CD4-positive, alpha-beta T cell treated with Interleukin-17A for 4 hours (primary cell): ENCODE data around the gene NDOR1.
"Not testable (repeated sequence)": the region's sequence is repeated elsewhere in the genome, so short reads cannot be mapped to it uniquely, and the experiment has no call there.

ENCODE experiments used
- DNase-seq: peaks from one replicate; pipeline ENCODE4 v3.0.0-alpha.2; 2020; ENCODE audit warnings: mixed read lengths

The NDOR1 gene

DNA sequence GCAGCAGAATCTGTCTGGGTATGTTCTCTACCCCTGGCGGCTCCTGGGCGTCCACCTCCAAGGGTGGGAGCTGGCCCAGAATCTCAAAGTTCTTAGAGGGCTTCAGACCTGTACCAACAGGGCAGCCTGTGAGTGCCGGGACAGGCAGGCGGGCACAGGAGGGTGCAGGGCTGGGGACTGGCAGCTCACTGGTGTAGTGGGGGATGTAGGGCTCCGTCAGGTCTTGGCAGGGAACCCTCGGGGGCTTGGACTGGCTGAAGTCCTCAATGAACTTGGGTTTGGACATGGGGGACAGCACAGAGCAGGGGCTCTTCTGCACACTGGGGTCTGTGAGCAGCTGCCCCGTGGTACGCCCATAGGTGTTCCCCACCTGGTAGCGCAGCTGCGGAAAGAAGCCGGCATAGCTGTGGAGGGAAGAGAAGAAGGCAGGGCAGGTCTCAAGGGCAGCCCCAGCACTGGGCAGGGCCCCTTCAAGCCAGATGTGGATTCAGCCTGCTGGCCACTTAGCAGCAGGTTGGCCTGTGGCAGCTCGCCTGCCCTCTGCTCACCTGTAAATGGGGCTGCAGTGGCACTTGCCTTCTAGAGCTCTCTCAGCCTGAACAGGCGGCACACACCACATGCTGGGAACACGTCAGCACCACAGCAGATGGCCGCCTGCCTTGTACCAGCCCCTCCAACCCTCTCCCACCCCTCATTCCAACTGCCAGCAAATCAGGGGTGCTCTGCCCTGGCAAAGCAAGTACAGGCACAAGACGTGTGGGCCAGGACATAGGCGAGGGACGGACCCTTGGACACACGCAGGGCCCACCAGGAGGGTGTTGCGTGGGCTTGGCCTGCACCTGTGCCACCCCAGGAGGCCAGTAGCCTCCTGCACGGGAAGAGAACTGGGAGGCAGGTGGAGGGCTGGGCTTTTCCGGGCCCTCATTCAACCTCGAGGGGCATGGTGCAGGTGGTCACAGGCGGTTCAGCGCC lies 40.2 kb downstream of the NDOR1 start:
- no peak for DNase-seq

DNA sequence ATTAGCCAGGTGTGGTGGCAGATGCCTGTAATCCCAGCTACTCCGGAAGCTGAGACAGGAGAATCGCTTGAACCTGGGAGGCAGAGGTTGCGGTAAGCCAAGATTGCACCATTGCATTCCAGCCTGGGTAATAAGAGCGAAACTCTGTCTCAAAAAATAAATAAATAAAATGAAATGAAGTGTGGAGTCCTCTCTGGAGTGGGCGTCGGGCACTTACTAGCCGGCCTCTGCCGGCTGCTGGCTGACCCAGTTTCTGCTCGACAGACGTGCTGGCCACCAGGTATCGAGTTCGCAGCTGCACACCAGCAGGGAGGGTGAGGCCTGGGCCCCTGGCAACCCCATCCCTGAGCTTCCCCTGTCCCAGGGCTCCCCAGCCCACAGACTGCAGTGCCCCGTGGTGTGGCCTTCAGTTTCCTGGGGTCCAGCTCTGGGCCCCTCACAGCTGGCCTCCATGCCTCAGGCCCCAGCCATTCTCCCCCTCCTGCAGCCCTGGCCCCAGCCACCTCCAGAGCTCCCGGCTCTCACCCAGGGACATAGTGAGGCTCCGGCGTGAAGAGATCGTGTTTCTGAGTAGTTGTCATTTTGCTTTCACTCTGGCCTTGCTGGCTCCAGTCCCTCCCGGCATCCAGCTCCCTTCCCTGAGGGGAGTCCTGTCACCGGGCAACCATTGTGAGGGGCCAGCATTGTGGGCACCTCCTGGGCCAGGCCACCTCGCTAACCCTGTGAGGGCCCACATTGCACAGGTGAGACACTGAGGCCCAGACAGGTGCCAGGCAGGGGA lies 41.8 kb downstream of the NDOR1 start:
- no peak for DNase-seq

DNA sequence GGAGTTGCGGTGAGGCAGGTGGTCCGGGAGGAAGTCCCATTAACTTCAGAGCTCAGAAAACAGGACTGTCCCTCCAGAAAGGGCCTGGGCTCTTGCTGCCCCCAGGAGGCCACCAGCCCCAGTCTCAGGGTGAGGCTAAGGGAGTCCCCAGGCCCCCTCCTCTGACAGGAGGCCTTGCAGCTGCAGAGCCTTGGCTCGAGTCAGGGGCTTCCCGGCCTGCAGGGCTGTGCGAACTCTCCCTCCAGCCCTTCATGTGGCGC lies 42.3 kb downstream of the NDOR1 start:
- no peak for DNase-seq

DNA sequence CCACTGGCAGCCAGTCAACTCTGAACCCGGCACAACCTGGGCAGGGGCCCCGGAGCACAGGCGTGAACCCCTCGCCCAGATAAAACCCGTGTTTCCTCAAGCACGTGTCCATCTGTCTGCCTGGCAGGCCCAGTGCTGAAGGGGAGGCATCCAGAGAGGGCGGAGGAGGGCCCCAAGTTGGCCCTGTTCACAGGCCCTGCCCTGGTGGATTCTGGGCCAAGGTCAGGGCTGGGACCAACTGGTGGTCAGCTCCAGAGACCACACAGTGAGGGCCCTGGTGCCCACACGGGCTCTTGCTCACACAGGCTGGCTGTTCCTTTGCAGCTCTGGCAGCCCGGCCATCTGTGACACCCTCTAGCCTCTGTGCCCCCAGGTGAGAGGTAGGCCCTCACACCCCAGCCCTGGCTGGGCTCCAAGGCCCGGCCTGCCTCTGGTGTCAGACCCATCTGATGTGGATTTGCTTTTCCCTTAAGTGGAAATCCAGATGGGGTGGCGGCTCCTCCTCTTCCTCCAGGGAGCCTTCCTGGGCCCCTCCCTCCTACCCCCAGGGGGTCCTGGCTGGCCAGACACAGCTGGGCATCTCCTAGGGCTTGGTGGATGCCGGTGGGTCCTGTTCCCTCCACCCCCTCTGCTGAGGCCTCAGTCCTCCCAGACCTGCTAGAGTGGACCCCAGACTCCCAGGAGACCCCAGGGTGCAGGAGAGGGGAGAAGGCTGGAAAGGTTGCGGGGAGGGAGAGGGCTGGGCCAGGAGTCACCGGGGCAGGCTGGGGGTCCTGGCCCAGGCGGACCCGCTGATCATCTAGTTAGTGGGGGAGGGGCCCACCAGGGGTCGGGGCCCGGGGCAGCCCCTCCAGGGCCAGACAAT lies 45.1 kb downstream of the NDOR1 start:
- no peak for DNase-seq

DNA sequence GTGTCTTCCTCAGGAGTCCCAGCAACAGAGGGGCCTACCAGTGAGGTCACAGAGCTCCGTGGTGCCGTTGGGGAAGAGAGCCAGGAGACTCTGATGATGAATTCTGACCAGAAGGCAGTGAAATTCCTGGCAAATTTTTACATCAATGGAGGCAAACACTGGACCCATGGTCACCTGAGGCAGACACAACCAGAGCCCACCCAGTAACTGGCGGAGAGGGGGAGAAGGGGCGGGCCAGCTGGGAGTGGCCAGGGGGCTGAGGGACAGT lies 45.6 kb downstream of the NDOR1 start, which contains the start of gene STPG3:
Gene STPG3 (plus strand): TSS at position 93 of the 268 bp plus-strand sequence. CDS start 1 bp downstream, at position 94.
- no peak for DNase-seq

DNA sequence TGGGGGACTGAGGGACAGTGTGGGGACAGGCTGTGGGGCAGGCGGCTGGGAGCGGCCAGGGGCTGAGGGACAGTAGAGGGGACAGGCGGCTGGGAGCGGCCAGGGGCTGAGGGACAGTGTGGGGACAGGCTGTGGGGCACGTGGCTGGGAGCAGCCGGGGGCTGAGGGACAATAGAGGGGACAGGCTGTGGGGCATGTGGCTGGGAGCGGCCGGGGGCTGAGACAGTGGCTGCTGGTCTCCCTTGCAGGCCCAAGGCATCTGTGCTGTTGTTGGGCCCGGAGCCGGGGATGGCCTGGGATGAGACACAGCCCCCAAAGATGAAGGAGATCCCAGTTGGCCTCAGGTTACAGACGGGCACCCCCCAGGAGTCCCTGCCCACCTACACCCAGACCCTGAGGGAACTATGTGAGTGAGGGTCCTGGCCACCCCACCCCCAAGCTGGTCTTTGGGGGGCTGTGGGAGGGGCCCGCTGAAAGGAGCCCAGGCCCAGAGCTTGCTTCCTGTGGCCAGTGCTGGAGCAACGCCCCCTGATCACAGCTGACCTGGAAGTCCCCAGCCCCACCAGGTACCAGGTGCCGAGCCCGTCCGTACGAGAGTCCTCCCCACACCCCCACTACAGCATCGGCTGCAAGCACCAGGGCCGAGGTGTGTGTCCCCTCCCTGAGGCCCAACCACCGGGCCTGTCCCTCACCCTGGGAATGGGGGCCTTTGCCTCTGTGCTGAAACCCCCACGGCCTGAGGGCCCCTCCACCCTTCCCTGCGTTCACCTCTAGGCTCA lies 46.2 kb downstream of the NDOR1 start:
- no peak for DNase-seq

DNA sequence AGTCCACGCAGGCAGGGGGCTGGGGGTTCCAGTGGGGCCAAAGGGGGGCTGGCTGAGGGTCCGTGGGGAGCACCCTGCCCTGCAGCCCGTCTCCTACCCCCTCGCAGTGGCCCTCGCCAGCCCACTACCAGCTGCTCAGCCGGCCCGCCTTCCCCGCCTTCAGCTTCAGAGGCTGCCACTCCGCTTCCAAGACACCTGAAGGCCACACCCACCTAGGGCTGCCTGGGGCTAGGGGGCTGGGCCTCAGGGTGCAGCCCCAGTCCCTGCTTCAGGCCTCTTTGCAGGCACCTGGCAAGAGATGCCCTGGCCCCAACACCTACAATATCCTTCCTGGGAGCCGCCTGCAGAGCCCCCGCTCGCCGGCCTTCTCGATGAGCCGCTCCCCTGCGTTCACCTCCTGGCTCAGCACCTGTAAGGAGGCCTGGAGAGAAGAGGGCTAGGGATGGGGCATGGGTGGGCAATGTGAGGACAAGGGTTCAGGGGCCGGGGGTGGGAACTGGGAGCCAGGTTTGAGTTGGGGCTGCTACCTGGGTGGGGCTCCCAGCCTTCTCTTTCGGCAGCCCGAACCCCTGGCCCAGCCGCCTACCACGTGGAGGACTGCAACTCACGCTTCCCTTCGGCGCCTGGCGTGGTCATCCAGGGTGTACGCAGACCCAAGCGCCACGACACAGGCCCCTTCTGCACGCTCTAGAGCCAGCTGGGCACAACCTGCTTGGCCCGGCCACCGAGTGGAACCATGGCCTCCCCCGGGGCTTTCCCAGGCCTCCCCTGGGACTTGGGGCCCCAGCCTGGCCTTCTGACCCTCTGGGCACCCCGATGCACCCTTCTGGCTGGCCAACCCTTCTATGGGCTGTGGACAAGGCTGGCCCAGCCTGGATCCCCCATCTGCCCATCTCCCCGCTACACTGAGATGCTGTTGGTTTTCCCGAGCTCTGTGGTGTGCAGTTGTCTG lies 47.3 kb downstream of the NDOR1 start:
- no peak for DNase-seq

DNA sequence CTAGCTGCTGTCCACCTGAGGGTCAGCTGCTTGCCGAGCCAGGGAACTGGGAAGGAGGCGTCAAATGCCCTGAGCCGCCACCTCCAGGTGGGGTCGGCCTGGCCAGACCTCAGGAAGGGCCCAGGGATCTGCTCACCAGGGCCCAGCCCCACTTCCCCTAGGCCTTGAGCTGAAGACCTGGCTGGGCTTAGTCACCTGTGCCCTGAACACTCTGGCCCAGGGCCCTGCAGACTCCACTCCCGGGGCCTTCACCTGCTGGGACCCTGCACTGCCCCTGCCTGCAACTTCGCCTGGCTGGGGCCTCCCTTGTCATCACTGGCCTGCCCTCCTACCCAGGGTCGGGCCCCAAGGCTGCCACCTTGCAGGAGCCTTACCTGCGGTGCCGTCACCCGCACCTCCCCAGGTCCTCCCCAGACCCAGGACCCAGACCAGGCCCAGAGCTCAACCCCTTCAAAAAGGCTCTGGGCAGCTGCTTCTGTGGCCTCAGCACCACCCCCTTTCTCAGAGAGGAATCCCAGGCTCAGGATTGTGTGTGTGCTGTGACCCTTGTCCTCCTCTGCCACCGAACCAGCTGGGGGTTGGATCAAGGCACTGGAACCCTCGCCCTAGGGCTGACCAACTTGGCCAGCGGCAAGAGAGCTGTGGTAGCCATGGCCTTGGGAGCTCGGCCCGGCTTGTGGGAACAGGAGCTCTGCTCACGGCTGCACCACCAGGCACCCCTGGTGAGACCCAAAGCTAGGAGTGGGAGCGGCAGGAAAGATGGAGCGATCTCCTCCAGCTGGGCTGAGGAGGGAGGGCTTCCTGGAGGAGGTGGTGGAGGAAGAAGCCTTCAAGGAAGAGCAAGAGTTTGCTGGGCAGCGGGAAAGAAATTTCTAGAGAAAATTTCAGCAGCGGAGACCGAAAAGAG lies 48.5 kb downstream of the NDOR1 start:
- DNase-seq = no peak

DNA sequence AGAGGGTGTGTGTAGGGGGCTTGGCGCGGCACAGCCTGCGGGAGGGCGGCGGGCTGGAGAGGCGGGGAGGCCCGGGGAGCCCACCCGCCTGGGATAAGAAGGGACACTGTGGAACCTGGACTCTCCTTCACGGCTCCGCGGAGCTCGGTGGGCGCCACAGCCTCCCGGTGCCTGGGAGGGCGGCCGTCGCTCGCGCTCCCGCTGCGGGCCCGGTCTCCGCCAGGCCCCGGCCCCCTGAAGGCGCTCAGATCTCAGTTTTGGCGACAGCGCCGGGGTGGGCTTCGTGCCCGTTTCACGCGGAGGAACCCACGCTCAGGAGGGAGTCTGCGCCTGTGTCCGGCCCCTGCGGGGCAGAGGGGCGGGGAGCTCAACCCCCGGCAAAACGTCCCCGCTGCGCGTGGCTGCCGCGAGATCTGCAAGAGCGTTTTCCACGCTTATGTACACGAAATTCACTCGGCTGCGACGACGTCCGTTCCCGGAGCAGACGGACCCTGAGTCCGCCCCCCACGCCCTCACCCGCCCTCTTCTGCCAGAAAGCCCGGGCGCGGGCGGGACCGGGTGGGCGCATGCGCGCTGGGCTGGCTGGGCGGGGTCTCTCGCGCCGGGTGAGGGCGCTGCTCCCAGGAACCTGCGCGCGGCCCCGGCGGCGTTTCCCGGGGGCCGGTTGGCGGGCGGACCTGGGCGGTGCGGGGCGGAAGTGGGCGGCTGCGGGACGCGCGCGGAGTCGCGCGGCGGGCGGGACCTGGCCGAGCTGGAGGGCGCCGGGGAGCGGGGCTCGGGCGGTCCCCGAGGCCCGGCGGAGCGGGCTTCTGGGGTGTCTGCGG lies 49.3 kb downstream of the NDOR1 start, which contains the start of gene NELFB:
Gene NELFB (plus strand): TSS at position 704 of the 824 bp plus-strand sequence.
- peak; percentile 98 for DNase-seq

DNA sequence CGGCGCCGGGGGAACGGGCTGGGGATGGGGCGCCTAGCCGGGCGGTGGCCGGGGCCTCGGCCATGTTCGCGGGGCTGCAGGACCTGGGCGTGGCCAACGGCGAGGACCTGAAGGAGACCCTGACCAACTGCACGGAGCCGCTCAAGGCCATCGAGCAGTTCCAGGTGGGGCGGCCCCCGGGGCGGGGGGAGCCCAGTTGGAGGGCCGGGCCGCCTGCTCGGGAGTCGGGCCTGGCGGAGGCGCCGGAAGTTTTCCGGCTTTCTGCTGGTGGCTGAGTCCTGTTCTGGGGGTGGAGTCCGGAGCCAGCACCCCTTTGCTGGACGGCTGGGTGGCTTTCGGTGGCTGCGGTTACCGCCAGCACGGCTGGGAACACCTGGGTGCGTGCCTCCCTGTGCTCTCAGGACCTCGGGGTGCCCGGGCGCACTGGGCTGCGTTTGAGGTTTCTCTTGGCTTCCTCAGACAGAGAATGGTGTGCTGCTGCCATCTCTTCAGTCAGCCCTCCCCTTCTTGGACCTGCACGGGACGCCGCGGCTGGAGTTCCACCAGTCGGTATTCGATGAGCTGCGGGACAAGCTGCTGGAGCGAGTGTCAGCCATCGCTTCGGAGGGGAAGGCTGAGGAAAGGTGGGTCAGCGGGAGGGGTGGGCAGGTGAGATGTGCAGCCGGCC lies 50.1 kb downstream of the NDOR1 start:
- DNase-seq = no peak

DNA sequence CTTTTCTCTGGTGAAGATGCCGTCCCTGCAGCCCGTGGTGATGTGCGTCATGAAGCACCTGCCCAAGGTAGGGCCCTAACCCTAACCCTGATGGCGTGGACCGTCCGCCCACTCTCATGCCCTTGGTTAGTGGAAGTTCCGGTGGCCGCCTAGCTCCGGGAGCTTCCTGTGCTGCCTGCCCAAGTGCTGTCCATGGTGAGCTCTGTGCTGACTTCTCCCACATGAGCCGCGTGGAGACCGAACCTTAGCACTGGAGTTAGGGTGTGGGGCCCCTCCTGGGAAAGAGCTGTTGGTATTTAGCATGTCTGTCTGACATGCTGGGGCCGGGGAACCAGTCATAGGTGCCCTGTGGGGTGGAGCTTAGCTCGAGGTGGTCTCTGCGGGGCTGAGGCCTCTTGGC lies 50.9 kb downstream of the NDOR1 start:
- DNase-seq = no peak

DNA sequence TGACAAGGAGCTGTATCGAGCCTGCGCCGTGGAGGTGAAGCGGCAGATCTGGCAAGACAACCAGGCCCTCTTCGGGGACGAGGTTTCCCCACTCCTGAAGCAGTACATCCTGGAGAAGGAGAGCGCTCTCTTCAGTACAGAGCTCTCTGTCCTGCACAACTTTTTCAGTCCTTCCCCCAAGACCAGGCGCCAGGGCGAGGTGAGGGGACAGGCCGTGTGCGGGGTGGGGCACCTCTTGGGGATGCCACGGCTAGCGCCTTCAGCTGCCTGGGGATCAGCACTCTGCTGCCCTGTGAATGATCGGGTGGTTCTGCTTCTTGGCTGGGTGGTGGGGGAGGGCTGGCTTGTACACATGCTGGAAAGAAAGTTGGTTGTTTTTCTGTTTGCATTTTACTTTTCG lies 51.4 kb downstream of the NDOR1 start:
- DNase-seq = no peak

DNA sequence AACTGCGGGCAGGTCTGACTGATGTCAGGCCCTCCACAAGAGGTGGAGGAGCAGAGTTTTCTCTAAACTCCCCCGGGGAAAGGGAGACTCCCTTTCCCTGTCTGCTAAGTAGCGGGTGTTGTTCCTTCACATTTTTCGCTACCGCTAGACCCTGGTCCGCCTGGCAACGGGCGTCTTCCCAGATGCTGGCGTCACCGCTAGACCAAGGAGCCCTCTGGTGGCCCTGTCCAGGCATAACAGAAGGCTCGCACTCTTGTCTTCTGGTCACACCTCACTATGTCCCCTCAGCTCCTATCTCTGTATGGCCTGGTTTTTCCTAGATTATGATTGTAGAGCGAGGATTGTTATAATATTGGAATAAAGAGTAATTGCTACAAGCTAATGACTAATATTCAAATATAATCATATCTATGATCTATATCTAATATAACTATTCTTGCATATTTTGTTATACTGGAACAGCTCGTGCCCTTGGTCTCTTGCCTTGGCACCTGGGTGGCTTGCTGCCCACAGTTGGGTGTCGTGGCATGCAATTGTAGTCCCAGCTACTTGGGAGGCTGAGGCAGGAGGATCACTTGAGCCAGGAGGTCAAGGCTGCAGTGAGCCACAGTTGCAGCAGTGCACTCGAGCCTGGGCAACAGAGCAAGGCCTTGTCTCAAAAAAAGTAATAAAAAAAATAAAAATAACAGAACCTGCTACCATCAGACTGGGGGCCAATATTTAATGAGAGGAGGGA lies 56.8 kb downstream of the NDOR1 start:
- DNase-seq = not testable (repeated sequence)

DNA sequence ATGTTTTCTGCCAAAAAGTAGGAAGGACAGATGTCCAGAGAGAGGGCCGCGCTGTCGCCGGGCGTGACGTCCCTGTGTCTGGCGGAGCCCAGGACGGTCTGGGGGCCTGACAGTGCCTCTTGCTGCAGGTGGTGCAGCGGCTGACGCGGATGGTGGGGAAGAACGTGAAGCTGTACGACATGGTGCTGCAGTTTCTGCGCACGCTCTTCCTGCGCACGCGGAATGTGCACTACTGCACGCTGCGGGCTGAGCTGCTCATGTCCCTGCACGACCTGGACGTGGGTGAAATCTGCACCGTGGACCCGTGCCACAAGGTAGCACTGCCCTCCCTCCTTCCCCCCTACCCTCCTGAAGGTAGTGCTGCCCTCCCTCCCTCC lies 57.4 kb downstream of the NDOR1 start:
- no peak for DNase-seq

DNA sequence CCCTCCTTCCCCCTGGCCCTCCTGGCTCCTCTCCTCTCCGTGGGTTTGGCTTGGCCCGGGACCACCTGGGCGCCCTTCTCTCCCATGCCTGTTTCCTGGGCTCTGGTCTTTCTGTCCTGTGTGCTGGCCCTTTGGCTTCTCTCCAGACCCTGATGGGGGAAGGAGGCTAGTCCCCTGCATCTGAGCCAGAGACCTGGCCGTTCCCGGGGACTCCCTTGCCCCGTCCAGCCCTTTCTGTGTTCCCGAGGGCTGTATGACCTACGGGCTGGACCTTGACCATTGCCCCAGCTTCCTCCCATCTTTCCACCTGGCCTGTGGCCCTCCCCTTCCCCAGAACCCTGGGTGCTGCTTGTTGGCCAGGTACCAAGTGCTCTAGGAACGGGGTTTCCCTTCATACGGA lies 58.0 kb downstream of the NDOR1 start:
- DNase-seq = no peak

DNA sequence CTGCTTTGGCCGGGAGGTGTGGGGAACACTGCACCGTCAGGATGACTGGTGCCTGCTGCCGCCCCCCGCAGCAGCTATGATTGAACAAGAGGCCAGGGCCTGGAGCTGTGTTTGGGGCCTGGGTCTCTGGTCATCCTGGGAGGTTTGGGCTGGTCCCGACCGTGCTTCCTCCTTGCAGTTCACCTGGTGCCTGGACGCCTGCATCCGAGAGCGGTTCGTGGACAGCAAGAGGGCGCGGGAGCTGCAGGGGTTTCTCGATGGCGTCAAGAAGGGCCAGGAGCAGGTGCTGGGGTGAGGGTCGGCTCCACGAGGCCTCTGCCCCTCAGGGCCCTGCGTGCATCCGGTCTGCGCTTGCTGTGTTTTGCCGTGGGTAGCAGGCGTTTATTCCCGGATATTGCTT lies 58.6 kb downstream of the NDOR1 start:
- DNase-seq = no peak

DNA sequence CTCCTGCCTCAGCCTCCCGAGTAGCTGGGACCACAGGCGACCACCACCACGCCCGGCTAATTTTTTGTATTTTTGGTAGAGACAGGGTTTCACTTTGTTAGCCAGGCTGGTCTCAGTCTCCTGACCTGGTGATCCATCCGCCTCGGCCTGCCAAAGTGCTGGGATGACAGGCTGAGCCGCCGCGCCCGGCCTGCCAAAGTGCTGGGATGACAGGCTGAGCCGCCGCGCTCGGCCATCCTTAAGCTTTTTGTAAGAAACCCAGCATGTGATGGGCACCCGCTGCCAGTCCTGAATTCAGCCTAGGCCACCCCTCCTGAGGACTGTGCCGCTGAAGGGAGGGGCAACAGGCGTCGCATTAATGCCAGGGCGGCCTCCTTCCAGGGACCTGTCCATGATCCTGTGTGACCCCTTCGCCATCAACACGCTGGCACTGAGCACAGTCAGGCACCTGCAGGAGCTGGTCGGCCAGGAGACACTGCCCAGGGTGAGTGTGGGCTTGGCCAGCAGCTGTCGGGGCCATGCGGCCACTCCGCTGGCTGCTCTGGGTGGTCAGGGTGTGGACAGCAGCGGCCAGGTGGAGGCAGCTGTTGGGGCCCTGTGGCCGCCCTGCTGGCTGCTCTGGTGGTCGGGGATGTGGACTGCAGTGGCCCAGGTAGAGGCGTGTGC lies 60.1 kb downstream of the NDOR1 start:
- no peak for DNase-seq

DNA sequence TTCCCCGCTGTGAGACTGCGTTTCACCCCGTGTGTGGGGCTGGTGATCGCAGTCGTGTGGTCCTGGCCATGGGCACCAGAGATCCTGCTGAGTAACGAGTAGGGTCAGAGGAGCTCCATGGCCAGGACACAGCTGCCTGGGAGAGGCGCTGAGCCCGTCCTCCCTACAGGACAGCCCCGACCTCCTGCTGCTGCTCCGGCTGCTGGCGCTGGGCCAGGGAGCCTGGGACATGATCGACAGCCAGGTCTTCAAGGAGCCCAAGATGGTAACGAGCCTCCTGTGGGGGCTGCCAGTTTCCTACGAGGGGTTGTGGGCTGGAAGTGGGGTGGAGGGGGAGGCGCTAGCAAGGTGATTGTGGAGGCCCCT lies 60.6 kb downstream of the NDOR1 start:
- DNase-seq = no peak
